D721Med (cell line): ENCODE measurements around the gene TXN.
A peak's percentile ranks its signal among the peaks of the same experiment; 100 is the strongest.

ENCODE experiments used
- DNase-seq: peaks from one replicate; pipeline ENCODE4 v3.0.0; 2011; ENCODE audit warnings: low spot score; ENCODE audit not compliant: insufficient read length
- FAIRE-seq: peaks from 2 replicates; lab custom pipeline; 2011; peaks lifted over from hg19 to GRCh38; lab: Jason Lieb, UNC
- CTCF ChIP-seq: IDR thresholded peaks from 2 replicates; pipeline ENCODE4 v1.5.1; 2012; ENCODE audit warnings: mild to moderate bottlenecking, control low read depth; ENCODE audit not compliant: insufficient read depth; ENCODE audit errors: missing control alignments

TXN gene

DNA sequence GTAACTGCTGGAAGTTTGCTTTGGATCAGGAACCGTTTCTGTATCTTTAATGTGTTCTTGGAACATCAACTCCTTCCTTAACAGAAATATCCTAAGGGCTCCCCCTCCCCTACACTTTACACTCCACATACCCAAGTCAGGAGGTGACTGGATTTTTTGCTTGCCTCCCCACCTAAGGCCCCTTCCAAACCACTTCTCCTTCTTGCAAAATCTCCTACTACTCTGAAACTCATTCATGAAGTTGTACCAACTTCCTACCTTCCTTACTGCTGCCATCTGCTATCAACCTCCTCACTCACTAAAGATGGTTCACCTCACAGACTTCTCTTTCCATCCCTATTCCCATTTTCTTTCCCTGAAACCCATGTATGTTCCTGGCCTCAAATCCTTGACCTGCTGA is 16.1 kb downstream of the TXN start:
- FAIRE-seq (no peak), DNase-seq (no peak)
- no peak for TF ChIP-seq CTCF

- FAIRE-seq (no peak), DNase-seq (no peak)
- TF ChIP-seq CTCF = no peak
Observed at GRCh38 chr9:110228321-110228720, 28.0 kb downstream of the TXN start.

DNA sequence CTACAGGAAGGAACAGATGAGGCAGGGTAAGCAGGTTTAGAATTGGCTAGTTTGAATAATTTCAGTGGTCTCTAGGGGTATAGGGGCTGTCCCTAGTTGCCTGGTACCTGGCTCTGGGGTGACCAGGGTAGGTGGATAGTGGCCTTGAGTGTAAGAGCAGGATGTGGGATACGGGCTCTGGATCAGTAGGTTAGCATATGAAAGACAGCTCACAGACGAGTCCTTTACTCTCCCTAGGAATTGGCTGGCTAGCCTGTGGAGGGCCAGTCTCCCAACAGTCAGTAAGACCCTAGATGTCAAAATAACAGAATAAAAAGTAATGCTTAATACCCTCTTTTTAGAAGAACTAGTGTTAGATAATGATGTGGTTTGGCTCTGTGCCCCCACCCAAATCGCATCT is 31.7 kb downstream of the TXN start:
- FAIRE-seq (no peak), DNase-seq (no peak)
- TF ChIP-seq CTCF = no peak

GRCh38 chr9:110220809-110221208 is 35.5 kb downstream of the TXN start:
- FAIRE-seq (no peak), DNase-seq (no peak)
- TF ChIP-seq CTCF = no peak

- FAIRE-seq = no peak
- no peak for DNase-seq
- TF ChIP-seq CTCF = peak; percentile 65
Observed at GRCh38 chr9:110217656-110218099, 38.6 kb downstream of the TXN start.

GRCh38 chr9:110214586-110215355 is 41.5 kb downstream of the TXN start:
- FAIRE-seq = no peak
- no peak for TF ChIP-seq CTCF
- no peak for DNase-seq

- no peak for DNase-seq
- FAIRE-seq = no peak
- no peak for TF ChIP-seq CTCF
Observed at GRCh38 chr9:110214090-110214489, 42.2 kb downstream of the TXN start.
